OCI-LY7 (cell line): ENCODE measurements around the gene SLC43A2.

Experiments
- CTCF ChIP-seq: fragments of 200-600 bp; sonication (generic); conservative IDR thresholded peaks from 2 replicates; pipeline ENCODE4 v1.5.1; 2014; ENCODE audit warnings: mild to moderate bottlenecking, antibody characterized with exemption, low read length, moderate library complexity, mixed read lengths
- EZH2phosphoT487 ChIP-seq: fragments of 200-600 bp; sonication (generic); IDR thresholded peaks from 2 replicates; pipeline ENCODE4 v1.6.1; 2018; ENCODE audit warnings: low read depth, borderline replicate concordance, mild to moderate bottlenecking, mixed run types, antibody characterized with exemption, low read length, moderate library complexity, mixed read lengths

- TF ChIP-seq CTCF (no peak), EZH2phosphoT487 (no peak)
These were observed 20.0 kb downstream of the SLC43A2 start for GRCh38 chr17:1608676-1609075.
